Epithelial cell of esophagus (primary cell): ENCODE data around the gene SERGEF.

Source experiments
- DNase-seq: peaks from one replicate; pipeline ENCODE4 v3.0.0; 2010; ENCODE audit warnings: low read depth
- H3K4me3 ChIP-seq: 2 replicates; pipeline ENCODE4 v1.5.1; 2011; ENCODE audit warnings: mild to moderate bottlenecking, low read length, control low read depth
- CTCF ChIP-seq: IDR thresholded peaks from 2 replicates; pipeline ENCODE4 v1.5.1; 2011; ENCODE audit warnings: low read depth, mild to moderate bottlenecking, low read length, control low read depth, inconsistent platforms; ENCODE audit not compliant: insufficient read depth; ENCODE audit errors: missing control alignments

SERGEF gene

GRCh38 chr11:17954395-17955252 lies 58.2 kb downstream of the SERGEF start:
- H3K4me3 ChIP-seq = no peak overlapping the region

GRCh38 chr11:17952487-17952886 lies 60.4 kb downstream of the SERGEF start:
- H3K4me3 ChIP-seq = no peak overlapping the region
- DNase-seq = no peak
- TF ChIP-seq CTCF = no peak

More at GRCh38 chr11:17954395-17955252, 58.2 kb downstream of the SERGEF start:
- DNase-seq = no peak
- TF ChIP-seq CTCF = no peak

- no peak for TF ChIP-seq CTCF
- H3K4me3 ChIP-seq = no peak overlapping the region
- no peak for DNase-seq
These were observed 61.0 kb downstream of the SERGEF start for GRCh38 chr11:17951685-17952388.

GRCh38 chr11:17950644-17951043 lies 62.2 kb downstream of the SERGEF start:
- no peak for TF ChIP-seq CTCF
- no peak for DNase-seq
- no peak overlapping the region for H3K4me3 ChIP-seq

- no peak overlapping the region for H3K4me3 ChIP-seq
- DNase-seq = no peak
- no peak for TF ChIP-seq CTCF
These were observed 64.6 kb downstream of the SERGEF start for GRCh38 chr11:17948296-17948695.

GRCh38 chr11:17939542-17939941 lies 73.3 kb downstream of the SERGEF start:
- TF ChIP-seq CTCF = no peak
- no peak for DNase-seq
- H3K4me3 ChIP-seq = no peak overlapping the region
